HepG2 (cell line): Measurements from ENCODE around the gene GPT2. TPM values are rescaled to one million over a fixed set of nuclear protein-coding genes. Genes with fewer than 3 reads are reported as not detected.

Experiments
- CEBPB ChIP-seq: IDR thresholded peaks from 2 replicates; pipeline ENCODE4 v1.6.1; 2011; ENCODE audit warnings: low read depth, low read length, improper control_type of control experiment, borderline replicate concordance
- HCFC1 ChIP-seq: fragments of 150-350 bp; IDR thresholded peaks from 2 replicates; pipeline ENCODE4 v1.6.1; 2014; ENCODE audit warnings: low read depth, low read length
- HES4 ChIP-seq: sonication (generic); formaldehyde crosslinking; IDR thresholded peaks from 2 replicates; pipeline ENCODE4 v1.9.0; 2021; ENCODE audit warnings: mild to moderate bottlenecking, missing genetic modification reagents, borderline replicate concordance
- HNRNPK ChIP-seq: fragments of 200-400 bp; formaldehyde crosslinking; IDR thresholded peaks from 2 replicates; pipeline ENCODE4 v1.6.1; 2018; ENCODE audit warnings: low read length, low read depth, moderate library complexity, mild to moderate bottlenecking; ENCODE audit not compliant: poor library complexity, severe bottlenecking
- IRF1 ChIP-seq: sonication (generic); formaldehyde crosslinking; IDR thresholded peaks from 2 replicates; pipeline ENCODE4 v1.4.0; 2020; ENCODE audit warnings: low read depth, mild to moderate bottlenecking, missing genetic modification reagents
- LBX2 ChIP-seq: sonication (generic); formaldehyde crosslinking; IDR thresholded peaks from 2 replicates; pipeline ENCODE4 v1.5.0; 2020; ENCODE audit warnings: missing genetic modification reagents, mild to moderate bottlenecking, borderline replicate concordance
- MAFF ChIP-seq: IDR thresholded peaks from 2 replicates; pipeline ENCODE4 v1.6.1; 2011; ENCODE audit warnings: low read depth, low read length, improper control_type of control experiment
- ZBED4 ChIP-seq: sonication (generic); formaldehyde crosslinking; IDR thresholded peaks from 2 replicates; pipeline ENCODE4 v1.4.0; 2020; ENCODE audit warnings: missing genetic modification reagents, borderline replicate concordance
- ZBTB21 ChIP-seq: sonication (generic); formaldehyde crosslinking; IDR thresholded peaks from 2 replicates; pipeline ENCODE4 v1.4.0; 2020; ENCODE audit warnings: missing genetic modification reagents
- ZHX1 ChIP-seq: sonication (generic); formaldehyde crosslinking; IDR thresholded peaks from 2 replicates; pipeline ENCODE4 v1.8.1; 2022; ENCODE audit warnings: low read depth, mild to moderate bottlenecking, missing genetic modification reagents
- ZNF280D ChIP-seq: sonication (generic); formaldehyde crosslinking; IDR thresholded peaks from 2 replicates; pipeline ENCODE4 v1.5.1; 2020; ENCODE audit warnings: mild to moderate bottlenecking, missing genetic modification reagents
- ZNF550 ChIP-seq: sonication (generic); formaldehyde crosslinking; IDR thresholded peaks from 2 replicates; pipeline ENCODE4 v1.4.0; 2020; ENCODE audit warnings: mild to moderate bottlenecking, missing genetic modification reagents, borderline replicate concordance
- ZNF652 ChIP-seq: IDR thresholded peaks from 2 replicates; pipeline ENCODE4 v1.6.1; 2016; ENCODE audit warnings: low read depth, borderline replicate concordance
- ZNF773 ChIP-seq: sonication (generic); formaldehyde crosslinking; IDR thresholded peaks from 2 replicates; pipeline ENCODE4 v1.4.0; 2020; ENCODE audit warnings: missing genetic modification reagents, borderline replicate concordance
- ZSCAN20 ChIP-seq: sonication (generic); formaldehyde crosslinking; IDR thresholded peaks from 2 replicates; pipeline ENCODE4 v1.4.0; 2020; ENCODE audit warnings: missing genetic modification reagents, mild to moderate bottlenecking, borderline replicate concordance
- polyA plus RNA-seq, 8 experiments: library from polyadenylated mRNA; depleted of rRNA in 3 of 8; stranded (reverse) in 7 of 8; unstranded in 1 of 8; fragments of >200 nt; fragmentation: Illumina TruSeq in 4 of 8; extraction: Trizol in 4 of 8; gene quantifications; 2 replicates each; pipeline versions ENCODE4 v1.2.1 to v1.2.3, GENCODE V29; 2011 to 2016; ENCODE audit warnings: low read depth in 4 of 8, missing spikeins in 1 of 8, mixed read lengths in 1 of 8; ENCODE audit not compliant: insufficient read depth in 1 of 8
- total RNA-seq, 5 experiments: library from RNA; depleted of rRNA; stranded (reverse); fragments of >200 nt; fragmentation: Illumina TruSeq; extraction: Trizol; gene quantifications; 2 replicates each; pipeline ENCODE4 v1.2.3, GENCODE V29; 2016; ENCODE audit warnings: low read depth in 1 of 5

The GPT2 gene
- total and polyA plus RNA-seq, 2 of the 13 experiments (the other 11 are each of a cell fraction or from before 2014, with no cell fraction given) = 138 to 267 TPM

- peak; percentile 98 for TF ChIP-seq ZBED4
- no peak for TF ChIP-seq HES4 (CRISPR knock-in tag)
- TF ChIP-seq CEBPB = peak; percentile 49; the same call in 1 of the 2 replicates
- peak; percentile 60; the same call in 1 of the 2 replicates for TF ChIP-seq ZBTB21 (CRISPR knock-in tag)
- TF ChIP-seq ZSCAN20 (CRISPR knock-in tag) = 0 out of 2 replicates have a peak, but pooled peaks have one; percentile 48
- TF ChIP-seq IRF1 (CRISPR knock-in tag) = no peak
- TF ChIP-seq ZHX1 (CRISPR knock-in tag) = no peak
- no peak for TF ChIP-seq MAFF
- no peak for TF ChIP-seq HCFC1
- TF ChIP-seq ZNF280D = peak; percentile 99
- TF ChIP-seq ZNF773 (CRISPR knock-in tag) = no peak
- no peak for TF ChIP-seq HNRNPK
- TF ChIP-seq LBX2 (CRISPR knock-in tag) = no peak
- no peak; the same call in 1 of the 2 replicates for TF ChIP-seq ZNF652 (CRISPR knock-in tag)
- no peak for TF ChIP-seq ZNF550 (CRISPR knock-in tag)
These were observed 11.5 kb downstream of the GPT2 start (continued) for GRCh38 chr16:46895399-46896313.
